HepG2 (cell line): ENCODE data around the gene RPS13. TPM values are rescaled to one million over a fixed set of nuclear protein-coding genes. Genes with fewer than 3 reads are reported as not detected.

Experiments
- ATF6 ChIP-seq: sonication (generic); formaldehyde crosslinking; conservative IDR thresholded peaks from 2 replicates; pipeline ENCODE4 v1.4.0; 2020; ENCODE audit warnings: missing genetic modification reagents
- BRD4 ChIP-seq: sonication (generic); formaldehyde crosslinking; IDR thresholded peaks from 2 replicates; pipeline ENCODE4 v1.4.0; 2020; ENCODE audit warnings: missing genetic modification reagents
- EP300 ChIP-seq, 3 experiments: sonication (generic) in 1 of 3; formaldehyde crosslinking in 1 of 3; IDR thresholded peaks; 2 replicates each; pipeline versions ENCODE4 v1.5.1 to v1.6.1; 2011 to 2020; ENCODE audit warnings: low read depth in 2 of 3, low read length in 2 of 3, borderline replicate concordance in 1 of 3, improper control_type of control experiment in 1 of 3, mild to moderate bottlenecking in 1 of 3, missing genetic modification reagents in 1 of 3, moderate library complexity in 1 of 3
- HDAC6 ChIP-seq: fragments of 200-600 bp; sonication (generic); IDR thresholded peaks from 2 replicates; pipeline ENCODE4 v1.7.0; 2017; ENCODE audit warnings: mild to moderate bottlenecking, antibody characterized with exemption, low read length, low read depth
- HIVEP1 ChIP-seq: sonication (generic); formaldehyde crosslinking; IDR thresholded peaks from 2 replicates; pipeline ENCODE4 v1.4.0; 2020; ENCODE audit warnings: mild to moderate bottlenecking, missing genetic modification reagents
- POGK ChIP-seq: sonication (generic); formaldehyde crosslinking; conservative IDR thresholded peaks from 2 replicates; pipeline ENCODE4 v1.8.0; 2022; ENCODE audit warnings: mild to moderate bottlenecking, moderate library complexity, missing genetic modification reagents
- RAD21 ChIP-seq: fragments of 450-650 bp; formaldehyde crosslinking; IDR thresholded peaks from 2 replicates; pipeline ENCODE4 v1.5.0; 2020; ENCODE audit warnings: mild to moderate bottlenecking
- REPIN1 ChIP-seq: sonication (generic); formaldehyde crosslinking; IDR thresholded peaks from 2 replicates; pipeline ENCODE4 v1.8.0; 2022; ENCODE audit warnings: missing genetic modification reagents, low read depth, mild to moderate bottlenecking, borderline replicate concordance
- SCMH1 ChIP-seq: sonication (generic); formaldehyde crosslinking; IDR thresholded peaks from 2 replicates; pipeline ENCODE4 v1.9.0; 2021; ENCODE audit warnings: missing genetic modification reagents, mild to moderate bottlenecking, borderline replicate concordance
- SMARCE1 ChIP-seq: fragments of 450-650 bp; IDR thresholded peaks from 2 replicates; pipeline ENCODE4 v1.6.1; 2017; ENCODE audit warnings: borderline replicate concordance
- STAG1 ChIP-seq: sonication (generic); formaldehyde crosslinking; IDR thresholded peaks from 2 replicates; pipeline ENCODE4 v1.4.0; 2020; ENCODE audit warnings: missing genetic modification reagents
- TBX3 ChIP-seq: fragments of 450-650 bp; IDR thresholded peaks from 2 replicates; pipeline ENCODE4 v1.6.1; 2017; ENCODE audit warnings: antibody characterized with exemption, mild to moderate bottlenecking, inconsistent platforms, borderline replicate concordance
- TFAP4 ChIP-seq: sonication (generic); IDR thresholded peaks from 2 replicates; pipeline ENCODE4 v1.6.1; 2016; ENCODE audit warnings: low read depth, borderline replicate concordance
- ZNF263 ChIP-seq: sonication (generic); formaldehyde crosslinking; IDR thresholded peaks from 2 replicates; pipeline ENCODE4 v1.4.0; 2020; ENCODE audit warnings: missing genetic modification reagents
- ZNF383 ChIP-seq: sonication (generic); formaldehyde crosslinking; IDR thresholded peaks from 2 replicates; pipeline ENCODE4 v1.4.0; 2020; ENCODE audit warnings: missing genetic modification reagents, mild to moderate bottlenecking, borderline replicate concordance
- ZNF589 ChIP-seq: sonication (generic); formaldehyde crosslinking; conservative IDR thresholded peaks from 2 replicates; pipeline ENCODE4 v1.8.0; 2022; ENCODE audit warnings: mild to moderate bottlenecking, moderate library complexity, missing genetic modification reagents
- ZNF598 ChIP-seq: sonication (generic); formaldehyde crosslinking; IDR thresholded peaks from 2 replicates; pipeline ENCODE4 v1.5.1; 2020; ENCODE audit warnings: mild to moderate bottlenecking, missing genetic modification reagents, borderline replicate concordance
- ZNF761 ChIP-seq: sonication (generic); formaldehyde crosslinking; conservative IDR thresholded peaks from 2 replicates; pipeline ENCODE4 v1.4.0; 2020; ENCODE audit warnings: mild to moderate bottlenecking, missing genetic modification reagents
- ZNF790 ChIP-seq: sonication (generic); formaldehyde crosslinking; IDR thresholded peaks from 2 replicates; pipeline ENCODE4 v1.8.0; 2022; ENCODE audit warnings: missing genetic modification reagents, mild to moderate bottlenecking, borderline replicate concordance
- ZNF83 ChIP-seq: sonication (generic); formaldehyde crosslinking; IDR thresholded peaks from 2 replicates; pipeline ENCODE4 v1.4.0; 2020; ENCODE audit warnings: missing genetic modification reagents, mild to moderate bottlenecking, borderline replicate concordance
- polyA plus RNA-seq, 8 experiments: library from polyadenylated mRNA; depleted of rRNA in 3 of 8; stranded (reverse) in 7 of 8; unstranded in 1 of 8; fragments of >200 nt; fragmentation: Illumina TruSeq in 4 of 8; extraction: Trizol in 4 of 8; gene quantifications; 2 replicates each; pipeline versions ENCODE4 v1.2.1 to v1.2.3, GENCODE V29; 2011 to 2016; ENCODE audit warnings: low read depth in 4 of 8, missing spikeins in 1 of 8, mixed read lengths in 1 of 8; ENCODE audit not compliant: insufficient read depth in 1 of 8
- total RNA-seq, 5 experiments: library from RNA; depleted of rRNA; stranded (reverse); fragments of >200 nt; fragmentation: Illumina TruSeq; extraction: Trizol; gene quantifications; 2 replicates each; pipeline ENCODE4 v1.2.3, GENCODE V29; 2016; ENCODE audit warnings: low read depth in 1 of 5
- TF ChIP-seq, protein P1 (sequence below): sonication (generic); formaldehyde crosslinking; IDR thresholded peaks from 2 replicates; pipeline ENCODE4 v1.8.1; 2022; ENCODE audit warnings: mild to moderate bottlenecking, missing genetic modification reagents
- TF ChIP-seq, protein P2 (sequence below): sonication (generic); formaldehyde crosslinking; IDR thresholded peaks from 2 replicates; pipeline ENCODE4 v1.4.0; 2020; ENCODE audit warnings: mild to moderate bottlenecking, missing genetic modification reagents

RPS13 gene
- total and polyA plus RNA-seq, 2 of the 13 experiments (the other 11 are each of a cell fraction or from before 2014, with no cell fraction given) = 1,542 to 2,245 TPM

- TF ChIP-seq, protein P1, sequence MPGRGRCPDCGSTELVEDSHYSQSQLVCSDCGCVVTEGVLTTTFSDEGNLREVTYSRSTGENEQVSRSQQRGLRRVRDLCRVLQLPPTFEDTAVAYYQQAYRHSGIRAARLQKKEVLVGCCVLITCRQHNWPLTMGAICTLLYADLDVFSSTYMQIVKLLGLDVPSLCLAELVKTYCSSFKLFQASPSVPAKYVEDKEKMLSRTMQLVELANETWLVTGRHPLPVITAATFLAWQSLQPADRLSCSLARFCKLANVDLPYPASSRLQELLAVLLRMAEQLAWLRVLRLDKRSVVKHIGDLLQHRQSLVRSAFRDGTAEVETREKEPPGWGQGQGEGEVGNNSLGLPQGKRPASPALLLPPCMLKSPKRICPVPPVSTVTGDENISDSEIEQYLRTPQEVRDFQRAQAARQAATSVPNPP (CRISPR knock-in tag) = peak; percentile 93
- no peak for TF ChIP-seq ZNF383 (CRISPR knock-in tag)
- 0 out of 2 replicates have a peak, but pooled peaks have one; percentile 9 for TF ChIP-seq TFAP4
- peak; percentile 82; the same call in 1 of the 2 replicates for TF ChIP-seq ZNF761 (CRISPR knock-in tag)
- no peak for TF ChIP-seq RAD21 (CRISPR knock-in tag)
- no peak for TF ChIP-seq ZNF83
- no peak for TF ChIP-seq HDAC6
- no peak for TF ChIP-seq ATF6 (CRISPR knock-in tag)
- TF ChIP-seq ZNF589 (CRISPR knock-in tag) = no peak; the same call in none of the 2 replicates
- TF ChIP-seq REPIN1 (CRISPR knock-in tag) = peak; percentile 99
- peak; percentile 17; the same call in 1 of the 2 replicates for TF ChIP-seq BRD4 (CRISPR knock-in tag)
- TF ChIP-seq SCMH1 = no peak
- no peak for TF ChIP-seq STAG1 (CRISPR knock-in tag)
- TF ChIP-seq, protein P2, sequence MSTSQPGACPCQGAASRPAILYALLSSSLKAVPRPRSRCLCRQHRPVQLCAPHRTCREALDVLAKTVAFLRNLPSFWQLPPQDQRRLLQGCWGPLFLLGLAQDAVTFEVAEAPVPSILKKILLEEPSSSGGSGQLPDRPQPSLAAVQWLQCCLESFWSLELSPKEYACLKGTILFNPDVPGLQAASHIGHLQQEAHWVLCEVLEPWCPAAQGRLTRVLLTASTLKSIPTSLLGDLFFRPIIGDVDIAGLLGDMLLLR (CRISPR knock-in tag) = no peak
- no peak; the same call in 1 of the 2 replicates for TF ChIP-seq ZNF790 (CRISPR knock-in tag)
- peak; percentile 86; the same call in 1 of the 2 replicates for TF ChIP-seq POGK (CRISPR knock-in tag)
- no peak for TF ChIP-seq HIVEP1 (CRISPR knock-in tag)
- TF ChIP-seq EP300 (IDR thresholded peaks at IDR 0.05; ENCODE audit: low read depth in 2 of 2, low read length in 2 of 2) = no peak
- TF ChIP-seq EP300 (CRISPR knock-in tag; IDR thresholded peaks at IDR 0.05; ENCODE audit: borderline replicate concordance) = peak; percentile 30; the same call in 1 of the 2 replicates
- peak; percentile 92 for TF ChIP-seq ZNF598 (CRISPR knock-in tag)
- TF ChIP-seq ZNF263 (CRISPR knock-in tag) = peak; percentile 55; the same call in 1 of the 2 replicates
- no peak for TF ChIP-seq SMARCE1
- no peak for TF ChIP-seq TBX3
These were observed at the start of gene RPS13 (continued) for GRCh38 chr11:17077520-17078401.
